ENCODE data around the gene SLCO3A1.

DNA sequence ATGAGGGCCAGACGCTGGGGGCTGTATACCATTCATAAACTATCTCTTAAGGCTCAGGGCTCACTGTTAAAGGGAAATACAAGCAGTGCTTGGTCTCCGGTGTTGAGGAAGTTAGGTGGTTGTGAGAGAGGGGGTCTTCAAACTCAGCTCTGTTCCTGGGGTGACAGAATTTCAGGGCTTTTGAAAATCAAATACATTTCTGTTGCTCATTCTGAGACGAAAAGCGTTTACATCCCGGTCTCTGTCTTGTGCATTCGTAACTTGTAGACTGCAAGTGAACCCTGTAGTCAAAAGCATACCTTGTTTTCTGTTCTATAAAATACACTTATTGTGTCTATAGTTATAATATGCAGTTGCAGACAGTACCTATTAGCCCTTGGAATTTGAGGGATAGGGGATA, 1.7 kb downstream of the SLCO3A1 start:
- TF ChIP-seq, protein P1, sequence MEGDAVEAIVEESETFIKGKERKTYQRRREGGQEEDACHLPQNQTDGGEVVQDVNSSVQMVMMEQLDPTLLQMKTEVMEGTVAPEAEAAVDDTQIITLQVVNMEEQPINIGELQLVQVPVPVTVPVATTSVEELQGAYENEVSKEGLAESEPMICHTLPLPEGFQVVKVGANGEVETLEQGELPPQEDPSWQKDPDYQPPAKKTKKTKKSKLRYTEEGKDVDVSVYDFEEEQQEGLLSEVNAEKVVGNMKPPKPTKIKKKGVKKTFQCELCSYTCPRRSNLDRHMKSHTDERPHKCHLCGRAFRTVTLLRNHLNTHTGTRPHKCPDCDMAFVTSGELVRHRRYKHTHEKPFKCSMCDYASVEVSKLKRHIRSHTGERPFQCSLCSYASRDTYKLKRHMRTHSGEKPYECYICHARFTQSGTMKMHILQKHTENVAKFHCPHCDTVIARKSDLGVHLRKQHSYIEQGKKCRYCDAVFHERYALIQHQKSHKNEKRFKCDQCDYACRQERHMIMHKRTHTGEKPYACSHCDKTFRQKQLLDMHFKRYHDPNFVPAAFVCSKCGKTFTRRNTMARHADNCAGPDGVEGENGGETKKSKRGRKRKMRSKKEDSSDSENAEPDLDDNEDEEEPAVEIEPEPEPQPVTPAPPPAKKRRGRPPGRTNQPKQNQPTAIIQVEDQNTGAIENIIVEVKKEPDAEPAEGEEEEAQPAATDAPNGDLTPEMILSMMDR (conservative IDR thresholded peaks at IDR 0.05; ENCODE audit: low read length) = no peak
- TF ChIP-seq EZH2phosphoT487 (IDR thresholded peaks at IDR 0.05; ENCODE audit: borderline replicate concordance, low read depth, low read length) = no peak
